ENCODE results near the gene DNAH5. TPM values are rescaled to one million over a fixed set of nuclear protein-coding genes. Genes with fewer than 3 reads are reported as not detected.

The DNAH5 gene
- total and polyA plus RNA-seq, 2 of the 8 experiments (the other 6 are each of a cell fraction or from before 2014, with no cell fraction given) = 0.30 to 0.73 TPM

DNA sequence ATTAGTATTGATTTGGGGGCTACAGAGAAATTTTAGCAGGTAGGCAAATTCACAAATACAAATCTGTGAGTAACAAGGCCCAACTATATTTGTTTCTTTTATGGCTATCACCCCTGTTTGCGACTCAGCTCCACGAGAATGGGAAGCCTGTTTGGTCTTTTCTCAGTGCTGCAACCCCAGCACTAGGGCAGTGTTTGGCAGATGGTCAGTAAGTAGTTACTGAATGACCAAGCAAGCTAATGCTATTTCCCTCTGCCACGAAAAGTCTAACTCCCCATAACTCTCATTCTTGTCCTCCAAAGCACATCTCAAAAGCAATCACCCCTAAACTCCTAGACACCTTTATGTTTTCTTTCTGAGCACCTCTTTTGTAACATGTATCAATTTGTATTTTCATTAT lies 245.6 kb downstream of the DNAH5 start:
- H2AFZ ChIP-seq (ENCODE audit: low read length) = no peak overlapping the region
- no peak overlapping the region for H3K14ac ChIP-seq (ENCODE audit: insufficient read length)
- H4K5ac ChIP-seq (ENCODE audit: insufficient read length, low read depth, low read length) = no peak overlapping the region
- FAIRE-seq = no peak
- H3K23ac ChIP-seq (ENCODE audit: insufficient read length) = no peak overlapping the region
- H2AK5ac ChIP-seq (ENCODE audit: low read depth, low read length) = no peak overlapping the region
- H3K4me3 ChIP-seq (ENCODE audit: extremely low read depth in 1 of 4, insufficient read depth in 2 of 4, low read depth in 3 of 4, low read length in 4 of 4) = no peak overlapping the region
- no peaks in the 10 kb centered on the region for H4K20me1 ChIP-seq (replicated peaks in 1 of 2; ENCODE audit: control insufficient read depth in 1 of 2, insufficient read depth in 2 of 2, low read length in 2 of 2)
- no peak overlapping the region for H3K27ac ChIP-seq (ENCODE audit: low read depth, low read length)
- H4K91ac ChIP-seq (replicated peaks; ENCODE audit: insufficient read length, low read length) = no peak overlapping the region
- no peaks in the 10 kb centered on the region for H3K79me2 ChIP-seq (ENCODE audit: control insufficient read depth in 1 of 2, insufficient read depth in 2 of 2, low read length in 2 of 2)
- H3K27me3 ChIP-seq (replicated peaks in 1 of 4; ENCODE audit: control insufficient read depth in 3 of 4, extremely low read depth in 1 of 4, insufficient read depth in 3 of 4, low read length in 3 of 4) = no peaks in the 10 kb centered on the region
- H3K79me1 ChIP-seq (ENCODE audit: low read depth, low read length) = no peaks in the 10 kb centered on the region
- WGBS, 2 experiments (ENCODE audit: extremely low coverage in 1 of 2, insufficient coverage in 1 of 2, insufficient read length in 1 of 2, insufficient replicate concordance in 2 of 2, low coverage in 1 of 2, low lambda C conversion rate in 2 of 2, missing lambda C conversion rate in 1 of 2) = 74% methylated on average over 3 of the region's 3 CpGs; no CpG with 5 or more reads in 1 of the 2 experiments
- H2BK120ac ChIP-seq (replicated peaks; ENCODE audit: low read depth, low read length) = no peak overlapping the region
- H3K4ac ChIP-seq (replicated peaks; ENCODE audit: insufficient read length, low read depth, low read length) = no peak overlapping the region
- no peak overlapping the region for H2BK12ac ChIP-seq (ENCODE audit: low read depth, low read length)
- no peaks in the 10 kb centered on the region for H3K23me2 ChIP-seq (ENCODE audit: low read depth, low read length)
- no peaks in the 10 kb centered on the region for H3K4me1 ChIP-seq (replicated peaks in 1 of 4; ENCODE audit: control insufficient read depth in 3 of 4, insufficient read depth in 4 of 4, low read length in 3 of 4)
- no peaks in the 10 kb centered on the region for H3K36me3 ChIP-seq (ENCODE audit: control insufficient read depth in 2 of 4, insufficient read depth in 4 of 4, low read length in 3 of 4)
- H3K4me2 ChIP-seq (ENCODE audit: insufficient read depth in 1 of 2, low read depth in 2 of 2, low read length in 2 of 2) = no peak overlapping the region
- H3K18ac ChIP-seq (ENCODE audit: extremely low read depth, low read length) = no peak overlapping the region
- CTCF ChIA-PET (ENCODE audit: partially characterized antibody) = interaction anchor here (0.6 kb wide), 1 partner anchor 1089 kb away, joined by 3 read pairs; no protein-coding TSS in a partner anchor
- no peak overlapping the region for H4K8ac ChIP-seq (ENCODE audit: extremely low read depth, insufficient read depth, low read length)
- H3K9ac ChIP-seq (replicated peaks in 1 of 4; ENCODE audit: extremely low read depth in 1 of 4, low read depth in 3 of 4, low read length in 3 of 4) = no peak overlapping the region
- DNase-seq (ENCODE audit: low read depth in 1 of 2, low spot score in 2 of 2) = no peak
- H3K9me3 ChIP-seq (ENCODE audit: insufficient read depth in 2 of 2, low read depth in 1 of 2, low read length in 1 of 2) = no peaks in the 10 kb centered on the region
- H2BK15ac ChIP-seq (ENCODE audit: low read length) = no peak overlapping the region
- no peak for TF ChIP-seq CHD2 (IDR thresholded peaks at IDR 0.05; ENCODE audit: low read length)
- TF ChIP-seq TAF1 (IDR thresholded peaks at IDR 0.05; ENCODE audit: low read depth, low read length) = no peak
- no peak overlapping the region for H2BK20ac ChIP-seq (ENCODE audit: low read length)
- POLR2A ChIA-PET (ENCODE audit: partially characterized antibody) = no interaction called here
- no peak overlapping the region for H2BK5ac ChIP-seq (ENCODE audit: low read depth, low read length)
- H3K56ac ChIP-seq (replicated peaks; ENCODE audit: insufficient read length, low read depth, low read length) = no peak overlapping the region

Data from H1 (cell line).